Effector memory CD8-positive, alpha-beta T cell (primary cell): ENCODE data around the gene ASGR2.

Experiments used
- ATAC-seq: fragments of 150-1000 bp; cut with Tn5 transposase; replicated peaks from 2 replicates; pipeline ENCODE4 v1.10.0; 2021; ENCODE audit warnings: mild to moderate bottlenecking, moderate library complexity
- DNase-seq, 3 experiments: peaks; one replicate each; pipeline ENCODE4 v3.0.0; 2021
- H3K27ac Mint-ChIP-seq, 2 donors: one replicate each; pipeline ENCODE4 v1.8.0; 2022; ENCODE audit warnings: mild to moderate bottlenecking in 2 of 2, mixed read lengths in 2 of 2, moderate library complexity in 2 of 2
- H3K27me3 Mint-ChIP-seq, 2 donors: one replicate each; pipeline ENCODE4 v1.8.0; 2022; ENCODE audit warnings: mixed read lengths in 2 of 2
- H3K36me3 Mint-ChIP-seq: one replicate; pipeline ENCODE4 v1.8.0; 2022; ENCODE audit warnings: mild to moderate bottlenecking, moderate library complexity, mixed read lengths; ENCODE audit not compliant: insufficient read depth
- H3K4me1 Mint-ChIP-seq, 2 donors: one replicate each; pipeline ENCODE4 v1.8.0; 2022; ENCODE audit warnings: low read depth in 2 of 2, mixed read lengths in 2 of 2
- H3K4me3 Mint-ChIP-seq, 2 donors: one replicate each; pipeline ENCODE4 v1.8.0; 2022; ENCODE audit warnings: mild to moderate bottlenecking in 2 of 2, mixed read lengths in 2 of 2, moderate library complexity in 2 of 2
- H3K9me3 Mint-ChIP-seq, 2 donors: one replicate each; pipeline ENCODE4 v1.8.0; 2022; ENCODE audit warnings: mixed read lengths in 2 of 2

Gene ASGR2

GRCh38 chr17:7119314-7119713 is 4.7 kb upstream of the ASGR2 start:
- Mint-ChIP-seq H3K36me3 (no peaks in the 10 kb centered on the region), H3K9me3 (no peaks in the 10 kb centered on the region), H3K27ac (no peak overlapping the region), H3K4me1 (peaks cover 0 to 3% of the 10 kb centered on the region in 2 donors), H3K27me3 (peaks cover 32 to 43% of the 10 kb centered on the region in 2 donors), H3K4me3 (no peak overlapping the region)
- no peak for DNase-seq
- ATAC-seq, result no peak

- no peaks in the 10 kb centered on the region for H3K9me3 Mint-ChIP-seq
- H3K4me1 Mint-ChIP-seq, result peaks cover under 1 to 2% of the 10 kb centered on the region in 2 donors
- H3K4me3 Mint-ChIP-seq, result no peak overlapping the region
- H3K27ac Mint-ChIP-seq, result no peak overlapping the region
- peaks cover 16 to 18% of the 10 kb centered on the region in 2 donors for H3K27me3 Mint-ChIP-seq
- no peak for DNase-seq
- no peaks in the 10 kb centered on the region for H3K36me3 Mint-ChIP-seq
- no peak for ATAC-seq
Measured at GRCh38 chr17:7114875-7115614, 423 bp upstream of the ASGR2 start.

GRCh38 chr17:7113273-7114071 is 1.1 kb downstream of the ASGR2 start:
- Mint-ChIP-seq H3K27me3 (peaks cover 14 to 18% of the 10 kb centered on the region in 2 donors), H3K4me3 (no peak overlapping the region), H3K4me1 (peaks cover 8 to 10% of the 10 kb centered on the region in 2 donors), H3K9me3 (no peaks in the 10 kb centered on the region), H3K27ac (no peak overlapping the region), H3K36me3 (no peaks in the 10 kb centered on the region)
- ATAC-seq (no peak), DNase-seq (no peak)

- Mint-ChIP-seq H3K9me3 (no peaks in the 10 kb centered on the region), H3K27me3 (peaks cover 14 to 25% of the 10 kb centered on the region in 2 donors), H3K27ac (no peak overlapping the region), H3K4me1 (peaks cover 8 to 10% of the 10 kb centered on the region in 2 donors), H3K4me3 (no peak overlapping the region), H3K36me3 (no peaks in the 10 kb centered on the region)
- ATAC-seq, result no peak
- no peak for DNase-seq
Measured at GRCh38 chr17:7112510-7113108, 2.0 kb downstream of the ASGR2 start.

GRCh38 chr17:7111784-7112509 is 2.7 kb downstream of the ASGR2 start:
- peaks cover 8 to 10% of the 10 kb centered on the region in 2 donors for H3K4me1 Mint-ChIP-seq
- H3K9me3 Mint-ChIP-seq, result no peaks in the 10 kb centered on the region
- peaks cover 14 to 32% of the 10 kb centered on the region in 2 donors for H3K27me3 Mint-ChIP-seq
- H3K27ac Mint-ChIP-seq, result peak overlapping the region in 1 of 2 donors; percentile 25
- H3K4me3 Mint-ChIP-seq, result no peak overlapping the region
- ATAC-seq (no peak), DNase-seq (no peak)
- no peaks in the 10 kb centered on the region for H3K36me3 Mint-ChIP-seq

- ATAC-seq (no peak), DNase-seq (no peak)
- Mint-ChIP-seq H3K4me1 (peaks cover 8 to 10% of the 10 kb centered on the region in 2 donors), H3K27ac (no peak overlapping the region), H3K4me3 (no peak overlapping the region), H3K27me3 (peaks cover 14 to 33% of the 10 kb centered on the region in 2 donors), H3K9me3 (no peaks in the 10 kb centered on the region), H3K36me3 (no peaks in the 10 kb centered on the region)
Measured at GRCh38 chr17:7110617-7111306, 3.9 kb downstream of the ASGR2 start.

- no peak for ATAC-seq
- peaks cover 14 to 33% of the 10 kb centered on the region in 2 donors for H3K27me3 Mint-ChIP-seq
Measured at GRCh38 chr17:7109461-7110322, 4.9 kb downstream of the ASGR2 start.

GRCh38 chr17:7108981-7109380 is 5.6 kb downstream of the ASGR2 start:
- Mint-ChIP-seq H3K36me3 (no peaks in the 10 kb centered on the region), H3K27ac (no peak overlapping the region), H3K4me3 (no peak overlapping the region), H3K9me3 (no peaks in the 10 kb centered on the region), H3K4me1 (peaks cover 8 to 10% of the 10 kb centered on the region in 2 donors), H3K27me3 (peaks cover 14 to 33% of the 10 kb centered on the region in 2 donors)
- no peak for ATAC-seq
- no peak for DNase-seq

More at GRCh38 chr17:7109461-7110322, 4.9 kb downstream of the ASGR2 start:
- Mint-ChIP-seq H3K9me3 (no peaks in the 10 kb centered on the region), H3K4me3 (no peak overlapping the region), H3K4me1 (peaks cover 8 to 10% of the 10 kb centered on the region in 2 donors), H3K27ac (no peak overlapping the region), H3K36me3 (no peaks in the 10 kb centered on the region)
- no peak for DNase-seq

GRCh38 chr17:7108560-7108925 is 6.1 kb downstream of the ASGR2 start:
- Mint-ChIP-seq H3K4me1 (peaks cover 8 to 10% of the 10 kb centered on the region in 2 donors), H3K36me3 (no peaks in the 10 kb centered on the region), H3K27ac (no peak overlapping the region), H3K4me3 (no peak overlapping the region), H3K27me3 (peaks cover 14 to 36% of the 10 kb centered on the region in 2 donors), H3K9me3 (no peaks in the 10 kb centered on the region)
- ATAC-seq (no peak), DNase-seq (no peak)

GRCh38 chr17:7107795-7108559 is 6.6 kb downstream of the ASGR2 start:
- Mint-ChIP-seq H3K27ac (no peak overlapping the region), H3K4me3 (no peak overlapping the region), H3K9me3 (no peaks in the 10 kb centered on the region), H3K4me1 (peaks cover 8 to 10% of the 10 kb centered on the region in 2 donors), H3K27me3 (peaks cover 19 to 42% of the 10 kb centered on the region in 2 donors), H3K36me3 (no peaks in the 10 kb centered on the region)
- DNase-seq (no peak), ATAC-seq (no peak)

- no peak overlapping the region for H3K27ac Mint-ChIP-seq
- no peaks in the 10 kb centered on the region for H3K9me3 Mint-ChIP-seq
- H3K27me3 Mint-ChIP-seq, result peaks cover 27 to 50% of the 10 kb centered on the region in 2 donors
- peaks cover 8 to 10% of the 10 kb centered on the region in 2 donors for H3K4me1 Mint-ChIP-seq
- no peak overlapping the region for H3K4me3 Mint-ChIP-seq
- ATAC-seq (no peak), DNase-seq (no peak)
- no peaks in the 10 kb centered on the region for H3K36me3 Mint-ChIP-seq
Measured at GRCh38 chr17:7107012-7107754, 7.4 kb downstream of the ASGR2 start.
